T47D (cell line): ENCODE results near the gene SET.
"Not testable (repeated sequence)": the region's sequence is repeated elsewhere in the genome, so short reads cannot be mapped to it uniquely, and the experiment has no call there.

Experiments used
- DNase-seq, 2 experiments: peaks; one replicate each; pipeline versions ENCODE4 v3.0.0 to v3.0.0-alpha.2; 2011 to 2012; ENCODE audit warnings: low read depth in 1 of 2, low spot score in 1 of 2
- JUND ChIP-seq: IDR thresholded peaks from 2 replicates; pipeline ENCODE4 v1.6.1; 2012; ENCODE audit warnings: low read depth
- in situ Hi-C: cut with HindIII; loops from 2 replicates; pipeline ENCODE4 v1.10.0; 2016; ENCODE audit warnings: low sequenced_read_pairs, low pct_unique_long_range_greater_than_20kb

The SET gene

DNA sequence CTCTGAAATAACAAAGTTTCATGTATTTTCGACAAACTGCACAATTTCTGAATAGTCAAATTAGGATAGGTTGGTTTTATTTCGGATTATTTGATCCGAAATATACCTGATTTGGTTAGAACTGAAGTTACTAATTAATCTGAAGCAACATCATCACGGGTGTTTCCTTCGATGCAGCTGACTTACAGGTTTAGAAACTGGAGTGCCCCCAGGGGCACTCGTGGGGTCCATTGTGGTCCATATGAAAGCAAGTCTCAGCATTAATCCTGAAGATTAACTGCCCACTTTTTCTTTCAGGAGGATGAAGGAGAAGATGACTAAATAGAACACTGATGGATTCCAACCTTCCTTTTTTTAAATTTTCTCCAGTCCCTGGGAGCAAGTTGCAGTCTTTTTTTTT, 5.3 kb downstream of the SET start:
- DNase-seq, result no peak
- TF ChIP-seq JUND, result no peak
- in situ Hi-C loops, result no loop called here

DNA sequence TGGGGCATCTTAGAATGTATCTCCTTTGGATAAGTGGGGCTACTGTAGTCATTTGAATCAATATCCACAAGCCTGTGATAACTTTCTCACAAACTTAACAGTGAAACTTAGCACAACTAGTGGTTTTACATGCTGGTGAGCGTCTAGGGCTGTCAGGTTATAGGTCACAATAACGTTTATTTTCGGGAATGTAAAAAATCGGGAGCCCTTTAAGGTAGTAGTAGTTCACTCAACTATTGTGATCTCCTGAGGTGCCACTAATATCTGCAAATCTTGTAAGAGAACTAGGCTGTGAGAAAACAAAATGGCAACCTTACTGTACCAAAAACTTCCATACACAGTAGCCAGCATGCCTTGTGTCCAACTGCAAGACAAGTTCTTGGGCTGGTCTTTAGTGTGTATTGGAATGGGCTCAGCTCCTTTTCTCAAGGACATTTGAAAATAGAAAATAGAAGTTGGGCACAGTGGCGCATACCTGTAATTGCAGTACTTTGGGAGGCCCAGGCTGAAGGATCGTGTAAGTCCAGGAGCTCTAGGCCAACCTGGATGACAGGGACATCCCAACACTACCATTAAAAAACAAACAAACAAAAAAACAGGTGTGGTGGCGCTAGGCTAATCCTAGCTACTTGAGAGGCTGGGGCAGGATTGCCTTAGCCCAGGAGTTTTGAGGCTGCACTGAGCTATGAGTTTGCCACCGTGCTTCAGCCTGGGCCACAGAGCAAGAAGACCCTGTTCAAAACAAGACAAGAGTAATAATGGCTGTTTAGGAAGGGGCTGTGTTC, 8.1 kb downstream of the SET start:
- in situ Hi-C loops, result no loop called here
- DNase-seq, result no peak
- TF ChIP-seq JUND, result no peak

DNA sequence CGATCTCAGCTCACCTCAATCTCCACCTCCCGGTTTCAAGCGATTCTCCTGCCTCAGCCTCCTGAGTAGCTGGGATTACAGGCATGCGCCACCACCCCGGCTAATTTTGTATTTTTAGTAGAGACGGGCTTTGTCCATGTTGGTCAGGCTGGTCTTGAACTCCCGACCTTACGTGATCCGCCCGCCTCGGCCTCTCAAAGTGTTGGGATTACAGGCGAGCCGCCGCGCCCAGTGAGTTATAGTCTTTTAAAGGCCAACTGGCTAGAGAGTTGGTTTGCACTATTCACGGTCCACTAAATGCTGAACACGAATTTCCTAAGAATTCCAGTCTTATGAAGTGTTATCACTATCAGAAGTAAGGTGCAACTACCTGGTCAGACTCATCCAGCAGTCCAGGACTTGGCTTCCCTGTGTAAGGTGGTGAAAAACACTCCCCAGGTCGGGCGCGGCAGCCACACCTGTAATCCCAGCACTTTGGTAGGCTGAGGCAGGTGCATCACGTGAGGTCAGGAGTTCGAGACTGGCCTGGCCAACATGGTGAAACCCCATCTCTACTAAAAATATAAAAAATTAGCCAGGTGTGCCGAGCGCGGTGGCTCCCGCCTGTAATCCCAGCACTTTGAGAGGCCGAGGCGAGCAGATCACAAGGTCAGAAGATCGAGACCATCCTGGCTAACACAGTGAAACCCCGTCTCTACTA, 10.2 kb downstream of the SET start:
- DNase-seq, in situ Hi-C loops: not testable (repeated sequence)

DNA sequence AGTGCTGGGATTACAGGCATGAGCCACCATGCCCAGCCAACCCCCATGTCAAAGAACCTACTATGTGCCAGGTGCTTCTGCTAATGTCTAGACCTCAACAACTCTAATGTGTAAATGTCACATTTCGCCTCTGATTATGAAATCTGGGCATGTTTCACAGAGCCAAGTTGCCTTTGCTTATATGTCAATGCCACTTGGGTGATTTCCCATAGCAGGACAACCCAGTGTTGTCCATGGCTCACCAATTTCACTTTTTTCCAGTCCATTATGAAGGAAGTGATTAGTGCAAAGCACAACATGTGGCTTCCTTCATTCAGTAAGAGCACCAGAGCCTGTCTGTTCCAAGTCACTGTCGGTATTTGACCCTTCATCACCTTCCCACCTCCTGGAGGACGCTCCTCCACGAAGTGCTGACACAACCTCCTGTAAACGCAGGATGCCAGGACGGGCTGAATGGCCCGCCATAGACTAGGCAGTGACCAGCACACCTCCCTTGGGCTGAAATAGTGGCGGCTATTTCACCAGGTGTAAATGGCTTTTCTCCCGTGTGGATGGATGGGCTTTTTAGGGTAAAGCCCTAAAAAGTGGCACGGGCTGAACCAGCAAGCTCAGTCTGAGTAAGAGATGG, 12.3 kb downstream of the SET start:
- in situ Hi-C loops, result no loop called here
- TF ChIP-seq JUND, result no peak
- no peak for DNase-seq

DNA sequence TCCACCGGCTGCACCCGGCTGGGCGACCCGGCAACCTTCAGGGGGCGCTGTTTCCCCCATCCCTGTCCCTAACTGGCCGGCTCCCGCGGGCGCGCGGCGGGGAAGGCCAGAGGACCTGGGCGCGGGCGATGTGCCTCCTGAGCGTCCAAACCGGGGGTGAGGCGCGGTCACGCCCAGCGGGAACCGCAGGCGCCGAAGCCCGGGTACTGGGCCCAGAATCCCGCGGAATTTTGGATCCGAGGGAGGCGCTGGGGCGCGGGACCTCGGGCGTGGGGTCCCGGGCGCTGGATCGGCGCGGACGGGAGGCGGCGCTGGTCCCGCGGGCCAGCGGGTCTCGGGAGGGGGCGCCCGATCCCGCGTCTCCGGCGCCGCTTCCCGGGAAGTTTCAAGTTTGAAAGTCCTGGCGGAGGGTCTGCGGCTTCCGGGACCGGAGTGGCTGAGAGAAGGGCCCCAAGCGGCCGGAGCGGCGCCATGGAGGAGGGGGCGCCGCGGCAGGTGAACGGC, 13.5 kb downstream of the SET start, which contains the start of gene PKN3:
TSS of gene PKN3 (plus strand) at position 59 of the 504 bp plus-strand sequence. CDS start at position 472, 413 bp downstream.
- in situ Hi-C loops, result no loop called here
- TF ChIP-seq JUND, result no peak
- DNase-seq, result peak; percentile 92 to 99

DNA sequence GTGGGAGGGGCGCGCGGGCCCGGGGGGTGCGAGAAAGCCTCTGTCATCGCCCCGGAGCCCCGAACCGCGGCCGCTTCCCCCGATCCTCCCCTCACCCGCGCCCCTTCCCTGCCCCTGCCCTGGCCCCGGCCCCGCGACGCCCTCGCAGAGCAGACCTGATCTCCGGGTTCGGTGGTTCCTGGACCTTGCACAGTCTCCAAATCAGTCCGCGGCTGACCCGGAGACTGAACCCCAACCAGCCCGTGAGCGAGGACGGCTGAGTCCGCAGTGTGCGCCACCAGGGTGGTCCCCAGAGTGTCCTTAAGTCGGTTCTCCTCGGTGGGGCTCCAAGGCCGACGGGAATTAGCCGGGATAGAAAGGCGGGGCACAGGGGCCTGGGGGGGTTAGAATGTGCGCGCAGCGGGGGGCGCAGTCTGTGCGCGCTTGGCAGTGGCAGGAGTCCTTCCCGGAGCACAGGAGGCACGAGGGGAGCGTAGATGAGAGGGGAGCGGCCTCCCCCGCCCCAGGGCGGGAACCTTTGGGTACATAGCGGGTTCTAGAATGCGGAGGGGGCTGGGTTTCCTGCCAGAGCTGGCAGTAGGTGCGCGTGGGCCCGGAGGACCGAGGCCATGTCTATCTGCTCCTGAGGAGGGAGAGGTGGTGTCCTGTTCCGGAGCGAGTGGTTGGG, 14.1 kb downstream of the SET start:
- in situ Hi-C loops, result no loop called here
- DNase-seq, result peak; percentile 37 to 69
- no peak for TF ChIP-seq JUND

DNA sequence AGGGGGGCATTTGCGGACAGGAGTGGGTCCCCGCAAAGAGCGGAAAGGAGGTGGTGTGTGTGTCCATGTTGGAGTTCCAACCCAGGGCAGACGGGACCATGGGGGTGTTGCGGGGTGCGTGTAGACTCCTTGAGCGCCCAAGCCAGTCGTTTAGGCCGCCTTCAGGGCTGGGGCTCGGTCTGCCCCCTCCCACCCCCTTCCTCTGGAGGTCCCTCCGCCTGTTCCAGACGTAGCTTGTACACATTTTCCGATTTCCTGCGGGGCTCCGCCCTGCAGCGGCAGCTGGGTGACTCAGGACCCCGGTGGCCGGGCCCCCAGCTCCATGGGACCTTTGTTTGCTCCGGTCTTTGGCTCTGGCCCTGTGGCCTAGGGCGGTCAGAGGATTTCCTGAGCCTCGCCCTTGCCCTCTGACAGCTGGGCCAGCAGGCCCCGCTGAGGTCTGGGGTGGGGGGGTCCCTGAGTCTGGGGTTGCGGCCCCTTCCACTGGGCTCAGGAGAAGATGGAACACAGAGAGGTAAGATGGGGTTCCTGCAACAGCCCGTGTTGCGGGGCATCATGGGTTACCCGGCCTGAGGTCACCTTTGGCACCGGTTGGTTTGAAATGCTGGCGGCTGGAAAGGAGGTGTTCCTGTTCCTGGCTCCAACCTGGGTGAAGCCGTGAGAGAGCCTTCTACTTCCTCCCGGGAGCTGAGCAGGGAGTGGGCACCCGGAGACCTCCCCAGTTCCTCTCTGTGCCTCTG, 14.8 kb downstream of the SET start:
- DNase-seq, result no peak
- in situ Hi-C loops, result no loop called here
- no peak for TF ChIP-seq JUND

DNA sequence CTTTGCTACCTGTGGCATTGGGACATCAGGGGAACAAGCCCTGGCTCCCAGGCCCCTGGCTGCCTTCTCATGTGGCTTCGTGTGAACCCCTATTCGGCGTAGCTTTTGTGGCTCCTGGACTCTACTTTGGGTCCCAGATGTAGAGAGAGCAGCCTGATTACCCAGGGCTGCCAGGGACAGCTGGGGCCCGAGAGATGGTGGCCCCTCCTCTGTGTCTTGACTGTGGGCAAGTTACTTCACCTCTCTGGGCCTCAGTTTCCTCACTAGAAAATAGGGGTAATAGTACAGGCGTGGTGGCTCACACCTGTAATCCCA, 15.3 kb downstream of the SET start:
- TF ChIP-seq JUND, result no peak
- in situ Hi-C loops, result no loop called here

DNA sequence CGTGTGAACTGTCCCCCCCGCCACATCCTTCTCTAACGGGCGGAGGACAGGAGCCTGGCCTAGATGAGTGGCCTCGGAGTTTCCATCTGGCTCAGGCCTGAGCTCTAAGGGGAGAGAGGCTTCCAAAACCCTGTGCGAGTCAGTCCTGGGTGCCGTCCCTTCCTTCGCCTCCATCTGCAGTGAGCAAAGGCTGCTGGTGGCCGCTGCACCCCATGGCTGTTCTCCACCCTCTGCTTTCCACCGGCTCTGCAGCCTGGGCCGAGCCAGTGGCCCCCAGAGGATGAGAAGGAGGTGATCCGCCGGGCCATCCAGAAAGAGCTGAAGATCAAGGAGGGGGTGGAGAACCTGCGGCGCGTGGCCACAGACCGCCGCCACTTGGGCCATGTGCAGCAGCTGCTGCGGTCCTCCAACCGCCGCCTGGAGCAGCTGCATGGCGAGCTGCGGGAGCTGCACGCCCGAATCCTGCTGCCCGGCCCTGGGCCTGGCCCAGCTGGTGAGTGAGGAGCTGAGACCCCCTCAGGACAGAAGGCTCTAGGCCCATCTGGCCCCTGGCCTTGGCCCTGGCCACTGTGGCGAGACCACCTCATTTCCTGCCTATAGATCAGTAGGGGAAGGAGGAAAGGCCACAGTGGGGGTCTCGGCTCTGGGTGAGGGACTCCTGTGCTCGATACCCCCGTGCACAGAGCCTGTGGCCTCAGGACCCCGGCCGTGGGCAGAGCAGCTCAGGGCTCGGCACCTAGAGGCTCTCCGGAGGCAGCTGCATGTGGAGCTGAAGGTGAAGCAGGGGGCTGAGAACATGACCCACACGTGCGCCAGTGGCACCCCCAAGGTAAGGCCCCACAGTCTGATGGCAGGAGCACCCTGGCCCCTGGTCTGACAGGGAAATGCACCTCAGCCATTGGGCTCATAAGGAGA, 16.3 kb downstream of the SET start:
- no peak for TF ChIP-seq JUND
- in situ Hi-C loops, result no loop called here
- no peak for DNase-seq

More for the DNA sequence above, 15.3 kb downstream of the SET start:
- DNase-seq, result no peak

DNA sequence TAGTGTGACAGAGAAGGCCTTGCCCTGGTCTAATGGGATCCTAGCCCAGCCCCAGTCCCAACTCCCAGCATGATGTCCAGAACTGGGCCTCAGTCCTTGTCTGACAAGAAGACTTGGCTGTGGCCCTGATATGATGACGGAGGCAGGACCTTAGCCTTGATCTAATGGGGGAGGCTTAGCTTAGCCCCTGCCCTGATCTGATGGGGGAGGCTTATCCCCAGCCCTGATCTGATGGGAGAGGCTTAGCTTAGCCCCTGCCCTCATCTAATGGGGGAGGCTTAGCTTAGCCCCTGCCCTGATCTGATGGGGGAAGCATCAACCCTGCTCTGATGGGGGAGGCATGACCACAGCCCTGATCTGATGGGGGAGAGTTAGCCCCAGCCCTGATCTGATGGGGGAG, 17.0 kb downstream of the SET start:
- TF ChIP-seq JUND, result no peak
- in situ Hi-C loops, result no loop called here
- no peak for DNase-seq

DNA sequence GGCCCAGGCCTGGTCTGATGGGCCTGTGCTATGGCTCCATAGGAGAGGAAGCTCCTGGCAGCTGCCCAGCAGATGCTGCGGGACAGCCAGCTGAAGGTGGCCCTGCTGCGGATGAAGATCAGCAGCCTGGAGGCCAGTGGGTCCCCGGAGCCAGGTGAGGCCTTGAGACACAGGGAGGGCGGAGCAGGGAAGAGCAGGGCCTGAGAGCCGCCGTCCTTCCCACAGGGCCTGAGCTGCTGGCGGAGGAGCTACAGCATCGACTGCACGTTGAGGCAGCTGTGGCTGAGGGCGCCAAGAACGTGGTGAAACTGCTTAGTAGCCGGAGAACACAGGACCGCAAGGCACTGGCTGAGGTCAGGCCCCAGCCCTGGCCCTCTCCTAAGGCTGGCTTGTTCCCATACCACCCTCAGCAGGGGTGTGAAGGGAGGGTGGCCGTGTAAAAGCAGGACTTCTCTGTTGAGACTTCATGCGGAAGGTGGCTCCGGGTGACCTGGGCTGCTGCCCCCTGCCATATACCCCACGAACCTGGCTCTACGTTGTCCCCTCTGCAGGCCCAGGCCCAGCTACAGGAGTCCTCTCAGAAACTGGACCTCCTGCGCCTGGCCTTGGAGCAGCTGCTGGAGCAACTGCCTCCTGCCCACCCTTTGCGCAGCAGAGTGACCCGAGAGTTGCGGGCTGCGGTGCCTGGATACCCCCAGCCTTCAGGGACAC, 17.8 kb downstream of the SET start:
- in situ Hi-C loops, result no loop called here
- no peak for TF ChIP-seq JUND
- no peak for DNase-seq
